ENCODE data around the gene CELF4. TPM values are rescaled to one million over a fixed set of nuclear protein-coding genes. Genes with fewer than 3 reads are reported as not detected.
A peak's percentile ranks its signal among the peaks of the same experiment; 100 is the strongest.

CELF4 gene
- total and polyA plus RNA-seq, 7 donors: 0.60 to 5.0 (median 1.8) TPM; not detected in 1

GRCh38 chr18:37566479-37567060, 972 bp upstream of the CELF4 start:
- Histone ChIP-seq H3K27ac (no peak overlapping the region), H3K4me3 (peak overlapping the region; percentile 23 to 62 (median 50)), H3K4me1 (peaks cover 0 to 29% (median 27%) of the 10 kb centered on the region in 4 donors), H3K9me3 (no peaks in the 10 kb centered on the region), H3K36me3 (no peaks in the 10 kb centered on the region), H3K27me3 (peaks cover 27 to 84% (median 67%) of the 10 kb centered on the region in 3 donors)
- DNase-seq: peak; percentile 50
- WGBS, 2 donors: 2 to 4% methylated on average over 51 of the region's 51 CpGs
- intact Hi-C loops (cut with DNase I): no loop called here
- no peak for TF ChIP-seq POLR2A (IDR thresholded peaks at IDR 0.05)
- no peak for TF ChIP-seq EP300 (IDR thresholded peaks at IDR 0.05)
- no peak for TF ChIP-seq CTCF (IDR thresholded peaks at IDR 0.05)
- TF ChIP-seq POLR2AphosphoS5 (IDR thresholded peaks at IDR 0.05): no peak

- no peaks in the 10 kb centered on the region for H3K9me3 ChIP-seq
- TF ChIP-seq EP300 (IDR thresholded peaks at IDR 0.05): no peak
- peak in 3 of 4 donors; percentile 39 to 50 (median 43) for TF ChIP-seq POLR2AphosphoS5 (IDR thresholded peaks at IDR 0.05)
- no peak overlapping the region for H3K27ac ChIP-seq
- peak; percentile 61 for DNase-seq
- peak overlapping the region; percentile 23 to 62 (median 50) for H3K4me3 ChIP-seq
- intact Hi-C loops (cut with DNase I): no loop called here
- H3K27me3 ChIP-seq: peaks cover 27 to 86% (median 67%) of the 10 kb centered on the region in 3 donors
- 2% methylated on average over 49 of the region's 49 CpGs for WGBS, 2 donors
- H3K4me1 ChIP-seq: peaks cover 0 to 29% (median 27%) of the 10 kb centered on the region in 4 donors
- no peaks in the 10 kb centered on the region for H3K36me3 ChIP-seq
These were observed 430 bp upstream of the CELF4 start for GRCh38 chr18:37565977-37566478.

- TF ChIP-seq EP300 (IDR thresholded peaks at IDR 0.05) (no peak), POLR2A (IDR thresholded peaks at IDR 0.05) (no peak), POLR2AphosphoS5 (IDR thresholded peaks at IDR 0.05) (no peak), CTCF (IDR thresholded peaks at IDR 0.05) (no peak)
- 5 to 10% methylated on average over 19 of the region's 19 CpGs for WGBS, 2 donors
- H3K4me1 ChIP-seq: peaks cover 0 to 29% (median 27%) of the 10 kb centered on the region in 4 donors
- no peaks in the 10 kb centered on the region for H3K9me3 ChIP-seq
- DNase-seq: peak; percentile 70
- no peak overlapping the region for H3K27ac ChIP-seq
- H3K36me3 ChIP-seq: no peaks in the 10 kb centered on the region
- H3K4me3 ChIP-seq: peak overlapping the region in 3 of 4 donors; percentile 46 to 62 (median 53)
- intact Hi-C loops (cut with DNase I): no loop called here
- peaks cover 27 to 83% (median 57%) of the 10 kb centered on the region in 3 donors for H3K27me3 ChIP-seq
These were observed 892 bp downstream of the CELF4 start for GRCh38 chr18:37564711-37565100.

- 44 to 46% methylated on average over 13 of the region's 13 CpGs for WGBS, 2 donors
- intact Hi-C loops (cut with DNase I): no loop called here
- H3K27me3 ChIP-seq: peaks cover 25 to 83% (median 50%) of the 10 kb centered on the region in 3 donors
These were observed 1.6 kb downstream of the CELF4 start for GRCh38 chr18:37563931-37564392.

More at GRCh38 chr18:37563931-37564392, 1.6 kb downstream of the CELF4 start:
- no peaks in the 10 kb centered on the region for H3K36me3 ChIP-seq
- no peak overlapping the region for H3K4me3 ChIP-seq
- H3K27ac ChIP-seq: no peak overlapping the region
- peaks cover 0 to 29% (median 27%) of the 10 kb centered on the region in 4 donors for H3K4me1 ChIP-seq
- no peak for TF ChIP-seq POLR2A (IDR thresholded peaks at IDR 0.05)
- no peak for TF ChIP-seq EP300 (IDR thresholded peaks at IDR 0.05)
- no peak for TF ChIP-seq POLR2AphosphoS5 (IDR thresholded peaks at IDR 0.05)
- no peak for TF ChIP-seq CTCF (IDR thresholded peaks at IDR 0.05)
- peak; percentile 15 for DNase-seq
- no peaks in the 10 kb centered on the region for H3K9me3 ChIP-seq
